Measurements from ENCODE around the gene CAT. TPM values are rescaled to one million over a fixed set of nuclear protein-coding genes. Genes with fewer than 3 reads are reported as not detected.

Gene CAT
- total RNA-seq, 2 donors from 2014 or later: 88.4 to 92.3 TPM

- H3K36me3 ChIP-seq: no peaks in the 10 kb centered on the region
- peaks cover 8% of the 10 kb centered on the region for H3K4me1 ChIP-seq
- H3K27me3 ChIP-seq: no peaks in the 10 kb centered on the region
- H3K9me3 ChIP-seq: no peaks in the 10 kb centered on the region
- no peak overlapping the region for H3K4me3 ChIP-seq
- intact Hi-C loops (cut with DNase I): no loop called here
- DNase-seq: no peak
- no peak overlapping the region for H3K9ac ChIP-seq (ENCODE audit: low read depth in 2 of 2, low read length in 2 of 2)
- H3K27ac ChIP-seq: no peak overlapping the region
- no peak for TF ChIP-seq CTCF (IDR thresholded peaks at IDR 0.05)
Observed at GRCh38 chr11:34443136-34443535, 4.4 kb downstream of the CAT start.

- no peaks in the 10 kb centered on the region for H3K36me3 ChIP-seq
- H3K27me3 ChIP-seq: no peaks in the 10 kb centered on the region
- H3K4me3 ChIP-seq: no peak overlapping the region
- no peaks in the 10 kb centered on the region for H3K9me3 ChIP-seq
- H3K9ac ChIP-seq (ENCODE audit: low read depth in 2 of 2, low read length in 2 of 2): no peak overlapping the region
- no peak for DNase-seq
- intact Hi-C loops (cut with DNase I): no loop called here
- peaks cover 8% of the 10 kb centered on the region for H3K4me1 ChIP-seq
- no peak for TF ChIP-seq CTCF (IDR thresholded peaks at IDR 0.05)
- no peak overlapping the region for H3K27ac ChIP-seq
Observed at GRCh38 chr11:34444428-34444827, 5.7 kb downstream of the CAT start.

GRCh38 chr11:34445956-34446355 is 7.2 kb downstream of the CAT start:
- Histone ChIP-seq H3K27me3 (no peaks in the 10 kb centered on the region), H3K27ac (no peak overlapping the region), H3K4me1 (no peaks in the 10 kb centered on the region), H3K9ac (ENCODE audit: low read depth in 2 of 2, low read length in 2 of 2) (no peak overlapping the region), H3K36me3 (peaks cover 7% of the 10 kb centered on the region), H3K9me3 (no peaks in the 10 kb centered on the region), H3K4me3 (no peak overlapping the region)
- DNase-seq: no peak
- intact Hi-C loops (cut with DNase I): no loop called here
- TF ChIP-seq CTCF (IDR thresholded peaks at IDR 0.05): no peak

GRCh38 chr11:34446386-34446785 is 7.7 kb downstream of the CAT start:
- H3K9me3 ChIP-seq: no peaks in the 10 kb centered on the region
- no peak for TF ChIP-seq CTCF (IDR thresholded peaks at IDR 0.05)
- intact Hi-C loops (cut with DNase I): no loop called here
- no peaks in the 10 kb centered on the region for H3K27me3 ChIP-seq
- no peak overlapping the region for H3K27ac ChIP-seq
- no peak overlapping the region for H3K4me3 ChIP-seq
- no peak overlapping the region for H3K9ac ChIP-seq (ENCODE audit: low read depth in 2 of 2, low read length in 2 of 2)
- no peak for DNase-seq
- peaks cover 10% of the 10 kb centered on the region for H3K36me3 ChIP-seq
- H3K4me1 ChIP-seq: no peaks in the 10 kb centered on the region

GRCh38 chr11:34447044-34447443 is 8.3 kb downstream of the CAT start:
- Histone ChIP-seq H3K27me3 (no peaks in the 10 kb centered on the region), H3K9me3 (no peaks in the 10 kb centered on the region), H3K36me3 (peaks cover 10% of the 10 kb centered on the region), H3K27ac (no peak overlapping the region), H3K4me1 (no peaks in the 10 kb centered on the region), H3K9ac (ENCODE audit: low read depth in 2 of 2, low read length in 2 of 2) (no peak overlapping the region), H3K4me3 (no peak overlapping the region)
- intact Hi-C loops (cut with DNase I): no loop called here
- DNase-seq: no peak
- TF ChIP-seq CTCF (IDR thresholded peaks at IDR 0.05): no peak
